ENCODE measurements around the gene CCER1. TPM values are rescaled to one million over a fixed set of nuclear protein-coding genes. Genes with fewer than 3 reads are reported as not detected.
"Not testable (repeated sequence)": the region's sequence is repeated elsewhere in the genome, so short reads cannot be mapped to it uniquely, and the experiment has no call there.

CCER1 gene
- total RNA-seq, 4 donors from 2014 or later: not detected

- WGBS: 39% methylated on average over 3 of the region's 3 CpGs
- no peak for TF ChIP-seq CTCF (IDR thresholded peaks at IDR 0.05)
- no peak for TF ChIP-seq POLR2A (IDR thresholded peaks at IDR 0.05)
- TF ChIP-seq POLR2AphosphoS5 (IDR thresholded peaks at IDR 0.05): no peak
- no peak for TF ChIP-seq EP300 (IDR thresholded peaks at IDR 0.05)
- H3K9me3 ChIP-seq: no peaks in the 10 kb centered on the region
- H3K4me3 ChIP-seq: no peak overlapping the region
- no peak for DNase-seq (ENCODE audit: low spot score in 2 of 2)
- H3K4me1 ChIP-seq: peaks cover 3% of the 10 kb centered on the region
- no peaks in the 10 kb centered on the region for H3K27me3 ChIP-seq
- no peak overlapping the region for H3K27ac ChIP-seq
- H3K36me3 ChIP-seq: no peaks in the 10 kb centered on the region
Measured at GRCh38 chr12:90990611-90991010, 35.6 kb upstream of the CCER1 start.

- Histone ChIP-seq H3K27me3 (no peaks in the 10 kb centered on the region), H3K4me3 (no peak overlapping the region), H3K36me3 (no peaks in the 10 kb centered on the region), H3K4me1 (peaks cover 3% of the 10 kb centered on the region), H3K9me3 (no peaks in the 10 kb centered on the region), H3K27ac (no peak overlapping the region)
- 51% methylated on average over 1 of the region's 1 CpG for WGBS
- no peak for DNase-seq (ENCODE audit: low spot score in 2 of 2)
- TF ChIP-seq EP300 (IDR thresholded peaks at IDR 0.05) (no peak), POLR2A (IDR thresholded peaks at IDR 0.05) (no peak), CTCF (IDR thresholded peaks at IDR 0.05) (no peak), POLR2AphosphoS5 (IDR thresholded peaks at IDR 0.05) (no peak)
Measured at GRCh38 chr12:90989686-90990111, 34.7 kb upstream of the CCER1 start.

- DNase-seq (ENCODE audit: low spot score in 2 of 2): no peak
- no peaks in the 10 kb centered on the region for H3K9me3 ChIP-seq
- no peak overlapping the region for H3K27ac ChIP-seq
- no peak overlapping the region for H3K4me3 ChIP-seq
- no peaks in the 10 kb centered on the region for H3K36me3 ChIP-seq
- H3K4me1 ChIP-seq: peaks cover 3% of the 10 kb centered on the region
- H3K27me3 ChIP-seq: no peaks in the 10 kb centered on the region
- 93% methylated on average over 1 of the region's 1 CpG for WGBS
- TF ChIP-seq POLR2AphosphoS5 (IDR thresholded peaks at IDR 0.05) (no peak), POLR2A (IDR thresholded peaks at IDR 0.05) (no peak), CTCF (IDR thresholded peaks at IDR 0.05) (no peak), EP300 (IDR thresholded peaks at IDR 0.05) (no peak)
Measured at GRCh38 chr12:90987520-90987919, 32.5 kb upstream of the CCER1 start.

GRCh38 chr12:90987101-90987500 is 32.1 kb upstream of the CCER1 start:
- no peak for DNase-seq (ENCODE audit: low spot score in 2 of 2)
- no peaks in the 10 kb centered on the region for H3K36me3 ChIP-seq

GRCh38 chr12:90985331-90985730 is 30.4 kb upstream of the CCER1 start:
- not testable (repeated sequence) for H3K36me3 ChIP-seq; H3K4me1 ChIP-seq; H3K4me3 ChIP-seq; DNase-seq (ENCODE audit: low spot score in 2 of 2); H3K27me3 ChIP-seq; H3K9me3 ChIP-seq; H3K27ac ChIP-seq
- whole genome bisulfite sequencing: 81% methylated on average over 3 of the region's 3 CpGs

More at GRCh38 chr12:90987101-90987500, 32.1 kb upstream of the CCER1 start:
- TF ChIP-seq POLR2A (IDR thresholded peaks at IDR 0.05) (no peak), POLR2AphosphoS5 (IDR thresholded peaks at IDR 0.05) (no peak), EP300 (IDR thresholded peaks at IDR 0.05) (no peak), CTCF (IDR thresholded peaks at IDR 0.05) (no peak)
- Histone ChIP-seq H3K4me3 (no peak overlapping the region), H3K27me3 (no peaks in the 10 kb centered on the region), H3K4me1 (peaks cover 3% of the 10 kb centered on the region), H3K27ac (no peak overlapping the region), H3K9me3 (no peaks in the 10 kb centered on the region)
- WGBS: 92% methylated on average over 1 of the region's 1 CpG

- 92% methylated on average over 3 of the region's 3 CpGs for WGBS
- DNase-seq (ENCODE audit: low spot score in 2 of 2): no peak
- H3K4me1 ChIP-seq: no peaks in the 10 kb centered on the region
- H3K4me3 ChIP-seq: no peak overlapping the region
- H3K36me3 ChIP-seq: no peaks in the 10 kb centered on the region
- H3K9me3 ChIP-seq: no peaks in the 10 kb centered on the region
- no peak overlapping the region for H3K27ac ChIP-seq
- H3K27me3 ChIP-seq: no peaks in the 10 kb centered on the region
- TF ChIP-seq EP300 (IDR thresholded peaks at IDR 0.05) (no peak), POLR2A (IDR thresholded peaks at IDR 0.05) (no peak), CTCF (IDR thresholded peaks at IDR 0.05) (no peak), POLR2AphosphoS5 (IDR thresholded peaks at IDR 0.05) (no peak)
Measured at GRCh38 chr12:90984114-90984513, 29.1 kb upstream of the CCER1 start.
